ENCODE data around the gene RGS7.
"Not testable (repeated sequence)": the region's sequence is repeated elsewhere in the genome, so short reads cannot be mapped to it uniquely, and the experiment has no call there.

The RGS7 gene

GRCh38 chr1:241331328-241332036, 25.5 kb downstream of the RGS7 start:
- no peak for DNase-seq

DNA sequence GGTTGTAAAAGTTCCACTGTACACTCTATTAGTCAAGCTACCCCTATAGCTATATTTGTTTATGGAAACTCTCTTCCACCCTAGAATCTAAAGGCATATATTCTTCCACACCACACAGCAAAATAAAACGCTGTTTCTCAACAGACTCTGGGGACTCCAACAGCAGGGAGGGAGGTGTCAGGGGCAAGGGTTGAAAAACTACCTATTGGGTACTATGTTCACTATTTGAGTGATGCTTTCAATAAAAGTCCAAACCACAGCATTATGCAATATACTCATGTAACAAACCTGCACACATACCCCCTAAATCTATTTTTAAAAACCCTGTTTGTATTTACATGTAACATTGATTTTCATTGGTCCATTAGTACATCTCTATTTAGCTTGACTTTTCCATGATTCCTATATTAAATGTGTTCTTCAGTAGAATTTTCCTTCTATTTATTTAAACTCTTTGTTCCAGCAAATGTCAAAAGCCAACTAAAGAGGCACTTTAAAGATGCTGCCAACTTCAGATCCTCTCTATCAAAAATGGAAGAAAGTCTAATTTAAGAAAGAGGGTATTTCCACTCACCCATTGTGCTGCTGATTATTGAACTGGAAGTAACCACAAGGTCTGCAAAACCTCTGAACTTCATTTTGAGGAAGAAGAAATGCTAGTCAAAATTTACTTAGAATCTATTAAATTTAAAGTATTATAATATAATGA, 26.2 kb downstream of the RGS7 start:
- DNase-seq, result no peak

- no peak for DNase-seq
These were observed 31.5 kb downstream of the RGS7 start for GRCh38 chr1:241325456-241325855.

- DNase-seq, result no peak
These were observed 33.4 kb downstream of the RGS7 start for GRCh38 chr1:241323514-241324195.

DNA sequence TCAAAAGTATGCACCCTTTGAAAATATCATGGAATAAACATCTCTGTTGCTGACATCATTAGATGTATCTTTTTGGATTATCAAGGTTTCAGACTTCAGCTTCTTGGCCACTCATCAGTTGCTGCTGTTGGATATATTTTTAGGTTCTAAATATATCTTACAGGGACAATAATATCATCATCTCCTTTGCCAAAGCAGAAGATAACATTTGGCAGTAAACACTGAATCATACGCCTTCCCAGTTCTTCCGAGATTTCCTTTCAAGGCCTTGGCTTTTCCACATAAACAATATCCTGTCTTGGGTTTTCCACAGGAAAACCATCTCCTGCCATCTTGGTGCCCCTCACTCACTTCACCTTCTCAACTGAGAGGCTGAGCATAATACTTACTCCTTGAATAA, 39.3 kb downstream of the RGS7 start:
- DNase-seq, result no peak

GRCh38 chr1:241316372-241316771, 40.6 kb downstream of the RGS7 start:
- no peak for DNase-seq

- DNase-seq, result no peak
These were observed 45.8 kb downstream of the RGS7 start for GRCh38 chr1:241311056-241311746.

DNA sequence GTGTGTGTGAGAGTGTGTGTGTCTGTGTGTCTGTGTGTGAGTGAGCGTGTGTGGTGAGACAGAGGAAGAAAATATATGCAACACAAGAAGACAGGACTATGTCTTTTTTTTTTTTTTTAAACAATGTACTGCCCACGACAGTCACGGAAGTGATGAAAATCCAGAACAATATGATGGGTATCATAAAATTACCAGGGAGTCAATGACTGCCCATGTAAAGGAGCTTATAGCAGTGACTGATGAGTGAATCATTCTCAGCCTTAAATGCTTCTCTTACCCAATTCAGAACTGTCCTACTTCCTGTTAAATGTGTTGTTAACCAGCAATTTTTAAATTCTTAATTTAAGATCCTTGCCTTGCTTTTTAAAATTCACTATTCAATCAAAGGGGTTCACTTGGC, 46.6 kb downstream of the RGS7 start:
- no peak for DNase-seq

DNA sequence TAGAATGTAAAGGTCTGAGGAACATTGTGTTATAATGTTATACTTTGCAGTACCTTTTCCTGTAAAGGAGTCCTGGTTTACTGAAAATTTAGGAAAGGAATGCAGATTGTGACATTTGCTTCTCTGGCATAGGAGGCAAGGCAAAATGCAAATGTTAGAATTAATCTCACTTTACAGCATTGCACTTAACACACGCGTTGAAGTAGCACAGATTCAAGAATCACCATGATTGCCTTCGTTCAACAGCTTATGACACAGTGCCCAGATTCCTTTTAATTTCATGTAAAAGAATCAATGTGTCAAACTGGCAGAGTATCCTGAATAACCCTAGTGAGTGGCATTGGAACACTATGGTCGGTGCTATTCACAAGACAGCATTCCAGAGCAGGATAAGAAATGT, 47.4 kb downstream of the RGS7 start:
- no peak for DNase-seq

DNA sequence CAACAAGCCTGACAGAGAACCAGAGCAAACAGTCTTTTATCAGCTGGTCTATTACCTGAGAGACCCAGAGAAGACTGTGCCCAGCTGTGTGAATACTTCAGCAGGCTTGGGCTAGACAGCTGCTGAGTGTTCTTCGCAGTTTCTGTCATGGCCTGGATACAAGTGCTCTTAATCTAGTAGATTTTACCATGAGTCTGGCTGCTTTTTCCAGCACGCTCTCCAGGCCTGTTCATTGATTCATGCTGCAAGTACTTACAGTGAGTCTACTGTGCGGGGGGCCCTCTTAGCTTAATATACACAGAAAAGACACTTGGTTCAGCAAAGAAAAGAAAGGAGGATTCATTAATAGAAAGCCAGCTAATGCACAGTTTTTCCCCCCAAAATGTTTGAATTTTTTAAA, 48.5 kb downstream of the RGS7 start:
- no peak for DNase-seq

GRCh38 chr1:241308011-241308410, 49.0 kb downstream of the RGS7 start:
- peak; percentile 9 for DNase-seq

DNA sequence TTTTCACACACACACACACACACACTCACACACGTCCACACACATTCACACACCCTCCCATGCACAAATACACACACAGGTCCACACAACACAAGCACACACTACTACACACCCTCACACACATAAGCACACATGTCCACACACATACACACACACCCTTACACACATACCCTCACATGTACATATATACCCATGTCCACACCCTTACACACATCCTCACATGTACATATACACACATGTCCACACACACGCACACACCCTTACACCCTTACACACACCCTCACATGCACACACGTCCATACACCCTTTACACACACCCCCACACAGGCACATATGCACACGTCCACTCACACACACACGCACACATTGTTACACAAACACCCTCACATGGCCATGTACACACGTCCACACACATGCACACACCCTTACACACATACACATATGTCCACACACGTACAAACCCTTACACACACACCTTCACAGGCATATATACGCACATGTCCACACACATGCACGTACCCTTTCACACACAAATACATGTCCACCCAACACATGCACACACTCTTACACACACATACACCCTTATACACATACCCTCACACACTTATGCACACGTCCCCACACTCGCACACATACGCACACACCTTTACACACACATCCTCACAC, 50.7 kb downstream of the RGS7 start:
- DNase-seq, result no peak

- not testable (repeated sequence) for DNase-seq
These were observed 55.0 kb downstream of the RGS7 start for GRCh38 chr1:241302024-241302423.

DNA sequence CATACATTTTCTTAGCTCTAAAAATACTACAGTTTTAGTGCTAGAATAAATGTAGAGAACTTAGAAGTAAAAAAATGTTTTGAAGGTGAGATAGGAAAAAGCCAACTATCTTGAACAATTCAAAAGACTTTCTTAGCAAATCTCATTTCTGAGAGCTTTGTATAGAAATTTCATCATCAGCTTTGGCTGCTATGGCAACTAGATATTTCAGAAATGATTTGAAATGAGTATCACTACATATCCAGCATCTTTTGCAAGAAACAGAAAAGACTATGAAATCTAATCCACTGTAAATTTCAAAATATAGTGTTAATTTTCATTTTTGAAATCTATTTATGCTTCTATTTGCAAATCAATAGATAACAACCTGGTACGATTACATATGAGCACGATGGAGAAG, 57.7 kb downstream of the RGS7 start:
- no peak for DNase-seq

GRCh38 chr1:241292973-241293372, 64.0 kb downstream of the RGS7 start:
- DNase-seq, result no peak

DNA sequence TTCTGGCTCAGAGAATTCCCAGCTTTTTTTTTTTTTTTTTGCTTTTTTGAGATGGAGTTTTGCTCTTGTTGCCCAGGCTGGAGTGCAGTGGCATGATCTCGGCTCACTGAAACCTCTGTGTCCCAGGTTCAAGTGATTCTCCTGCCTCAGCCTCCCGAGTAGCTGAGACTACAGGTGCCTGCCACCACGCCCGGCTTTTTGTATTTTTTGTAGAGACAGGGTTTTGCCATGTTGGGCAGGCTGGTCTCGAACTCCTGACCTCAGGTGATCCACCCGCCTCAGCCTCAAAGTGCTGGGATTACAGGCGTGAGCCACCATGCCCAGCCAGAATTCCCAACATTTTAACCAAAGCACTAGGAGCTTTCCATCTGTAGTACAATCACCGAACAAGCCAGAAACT, 65.5 kb downstream of the RGS7 start:
- not testable (repeated sequence) for DNase-seq

- no peak for DNase-seq
These were observed 70.5 kb downstream of the RGS7 start for GRCh38 chr1:241286486-241286885.

DNA sequence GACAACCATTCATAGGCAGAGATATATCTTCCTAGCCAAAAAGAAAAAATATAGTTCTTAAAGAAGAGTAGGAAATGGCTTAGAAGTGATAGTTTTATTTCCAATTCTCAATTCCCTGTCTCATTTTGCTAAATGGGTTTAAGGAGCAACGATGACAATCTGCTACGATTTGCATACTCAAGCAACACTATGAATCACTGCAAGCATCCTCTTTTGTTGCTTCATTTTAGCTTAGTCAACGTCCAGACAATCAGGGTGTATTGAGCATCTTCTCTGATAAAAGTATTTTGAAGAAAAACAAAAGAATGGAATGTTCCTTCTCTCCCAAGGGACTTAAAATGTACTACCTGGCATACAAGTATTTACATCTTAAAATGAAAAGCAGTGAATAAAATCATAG, 80.6 kb downstream of the RGS7 start:
- no peak for DNase-seq

GRCh38 chr1:241275981-241276380, 81.0 kb downstream of the RGS7 start:
- no peak for DNase-seq

DNA sequence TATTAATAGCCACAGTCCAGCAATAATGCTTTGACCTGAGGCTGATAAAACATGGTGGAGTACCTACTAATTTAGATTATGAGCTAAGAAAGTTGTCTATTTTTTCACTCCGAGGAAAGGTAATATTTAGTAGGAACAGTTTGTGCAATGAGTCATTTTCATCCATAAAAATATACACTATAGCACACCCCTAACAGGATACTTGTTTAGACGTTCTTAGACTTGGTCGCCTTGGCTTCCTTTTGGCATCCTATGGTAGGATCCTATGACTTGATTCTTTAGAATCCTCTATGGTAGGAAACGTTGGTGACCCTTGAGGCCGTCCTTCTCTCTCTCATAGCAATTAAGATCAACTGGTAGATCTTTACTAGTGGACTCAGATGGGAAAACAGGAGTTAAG, 81.8 kb downstream of the RGS7 start:
- no peak for DNase-seq

DNA sequence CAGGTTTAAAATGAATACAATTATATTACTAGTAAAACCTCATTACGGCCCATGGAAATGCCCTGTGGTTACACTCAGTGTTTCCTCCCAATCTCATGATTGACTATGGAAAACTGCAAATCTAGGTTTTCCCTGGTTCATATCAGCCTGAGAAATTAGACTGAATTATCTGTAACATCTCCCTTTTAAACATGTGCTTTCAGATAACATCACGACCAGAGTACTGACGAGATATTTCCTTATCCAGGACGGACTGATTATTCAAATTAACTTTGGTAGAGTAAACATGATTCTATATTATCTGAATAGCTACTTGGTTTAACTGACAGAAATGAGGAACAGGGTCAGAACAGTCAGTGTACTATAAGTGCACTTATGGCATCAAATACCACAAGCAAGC, 82.3 kb downstream of the RGS7 start:
- no peak for DNase-seq

DNA sequence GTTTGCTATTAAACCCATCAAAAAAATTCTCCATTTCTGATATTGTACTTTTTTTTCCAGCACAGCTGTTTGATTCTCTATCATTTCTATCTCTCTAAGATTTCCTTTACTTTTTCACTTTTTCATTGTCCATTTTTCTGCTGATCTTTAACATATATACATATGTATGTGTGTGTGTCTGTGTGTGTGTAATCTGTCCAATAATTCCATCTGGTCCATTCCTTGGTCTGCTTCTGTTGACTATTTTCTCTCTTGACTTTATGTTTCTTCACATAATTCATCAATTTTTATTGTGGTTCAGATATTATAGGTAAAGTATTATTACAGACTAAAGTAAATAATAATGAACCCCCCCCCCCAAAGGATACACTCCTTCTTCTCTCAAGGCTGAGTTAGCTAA, 84.2 kb downstream of the RGS7 start:
- DNase-seq, result no peak

DNA sequence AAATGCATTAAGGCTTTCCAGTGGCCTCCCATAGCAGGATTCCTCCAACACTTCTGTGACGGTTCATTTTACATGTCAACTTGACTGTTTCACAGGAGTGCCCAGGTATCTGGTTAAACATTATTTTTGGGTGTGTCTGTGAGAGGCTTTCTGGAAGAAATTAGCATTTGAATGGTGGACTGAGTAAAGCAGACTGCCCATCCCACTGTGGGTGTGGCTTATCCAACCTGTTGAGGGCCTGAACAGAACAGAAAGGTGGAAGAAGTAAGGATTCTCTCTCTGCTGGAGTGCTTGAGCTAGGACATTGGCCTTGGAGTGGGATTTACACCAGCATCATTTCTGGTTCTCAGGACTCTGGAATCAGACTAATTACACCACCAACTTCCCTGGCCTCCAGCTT, 85.6 kb downstream of the RGS7 start:
- no peak for DNase-seq
